ENCODE data around the gene TMEM130. TPM values are rescaled to one million over a fixed set of nuclear protein-coding genes. Genes with fewer than 3 reads are reported as not detected.
A peak's percentile ranks its signal among the peaks of the same experiment; 100 is the strongest.

Gene TMEM130
- total and polyA plus RNA-seq, 10 of the 15 experiments (the other 5 are each of a cell fraction or from before 2014, with no cell fraction given), result 0.04 to 0.15 (median 0.11) TPM; not detected in 7

DNA sequence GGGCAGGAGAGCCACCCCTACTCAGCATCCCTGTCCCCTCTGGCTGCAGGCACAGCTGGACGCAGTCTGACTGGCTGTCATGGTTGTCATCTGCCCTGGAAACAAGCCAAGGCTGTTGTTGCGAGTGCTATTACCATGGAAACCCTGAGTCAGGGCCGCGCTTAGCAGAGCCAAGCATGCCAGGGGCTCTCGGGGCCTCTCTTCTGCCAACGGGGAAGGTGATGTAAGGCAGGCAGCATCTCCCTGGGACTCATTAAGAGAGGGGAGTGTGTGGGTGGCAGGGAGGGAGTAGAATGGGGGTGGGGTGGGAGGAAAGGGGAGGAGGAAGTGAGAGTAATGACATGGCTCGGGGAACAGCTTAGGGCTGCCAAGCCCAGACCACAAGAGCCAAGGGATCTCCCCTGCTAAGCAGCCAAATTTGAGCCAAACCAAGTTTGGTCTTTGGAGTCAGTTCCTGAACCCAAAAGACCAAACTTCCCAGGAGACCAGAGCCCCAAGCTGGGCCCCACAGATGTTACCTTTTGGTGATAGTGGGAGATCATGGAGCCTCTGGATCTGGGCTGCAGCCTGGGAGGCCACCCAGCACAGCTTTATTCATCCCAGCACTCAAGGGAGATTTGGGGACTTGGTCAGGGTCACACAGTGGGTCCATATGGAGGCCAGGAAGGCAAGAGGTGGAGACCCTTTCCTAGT lies 67.6 kb downstream of the TMEM130 start (continued):
- no peak for TF ChIP-seq CUX1 (IDR thresholded peaks at IDR 0.05; ENCODE audit: insufficient replicate concordance, low read depth, low read length)
- TF ChIP-seq TARDBP (IDR thresholded peaks at IDR 0.05; ENCODE audit: borderline replicate concordance), result peak; percentile 17; the same call in 1 of the 2 replicates
- TF ChIP-seq IKZF2 (IDR thresholded peaks at IDR 0.05), result peak; percentile 82 to 88
- TF ChIP-seq, protein P1, sequence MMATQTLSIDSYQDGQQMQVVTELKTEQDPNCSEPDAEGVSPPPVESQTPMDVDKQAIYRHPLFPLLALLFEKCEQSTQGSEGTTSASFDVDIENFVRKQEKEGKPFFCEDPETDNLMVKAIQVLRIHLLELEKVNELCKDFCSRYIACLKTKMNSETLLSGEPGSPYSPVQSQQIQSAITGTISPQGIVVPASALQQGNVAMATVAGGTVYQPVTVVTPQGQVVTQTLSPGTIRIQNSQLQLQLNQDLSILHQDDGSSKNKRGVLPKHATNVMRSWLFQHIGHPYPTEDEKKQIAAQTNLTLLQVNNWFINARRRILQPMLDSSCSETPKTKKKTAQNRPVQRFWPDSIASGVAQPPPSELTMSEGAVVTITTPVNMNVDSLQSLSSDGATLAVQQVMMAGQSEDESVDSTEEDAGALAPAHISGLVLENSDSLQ (IDR thresholded peaks at IDR 0.05), result peak; percentile 66
- TF ChIP-seq EP300 (IDR thresholded peaks at IDR 0.05; ENCODE audit: borderline replicate concordance in 1 of 2, control insufficient read depth in 1 of 2, low read depth in 2 of 2, low read length in 2 of 2), result peak; percentile 73 to 84
- no peak for TF ChIP-seq NRF1 (conservative IDR thresholded peaks at IDR 0.05; ENCODE audit: low read depth, low read length)
- TF ChIP-seq, protein P2, sequence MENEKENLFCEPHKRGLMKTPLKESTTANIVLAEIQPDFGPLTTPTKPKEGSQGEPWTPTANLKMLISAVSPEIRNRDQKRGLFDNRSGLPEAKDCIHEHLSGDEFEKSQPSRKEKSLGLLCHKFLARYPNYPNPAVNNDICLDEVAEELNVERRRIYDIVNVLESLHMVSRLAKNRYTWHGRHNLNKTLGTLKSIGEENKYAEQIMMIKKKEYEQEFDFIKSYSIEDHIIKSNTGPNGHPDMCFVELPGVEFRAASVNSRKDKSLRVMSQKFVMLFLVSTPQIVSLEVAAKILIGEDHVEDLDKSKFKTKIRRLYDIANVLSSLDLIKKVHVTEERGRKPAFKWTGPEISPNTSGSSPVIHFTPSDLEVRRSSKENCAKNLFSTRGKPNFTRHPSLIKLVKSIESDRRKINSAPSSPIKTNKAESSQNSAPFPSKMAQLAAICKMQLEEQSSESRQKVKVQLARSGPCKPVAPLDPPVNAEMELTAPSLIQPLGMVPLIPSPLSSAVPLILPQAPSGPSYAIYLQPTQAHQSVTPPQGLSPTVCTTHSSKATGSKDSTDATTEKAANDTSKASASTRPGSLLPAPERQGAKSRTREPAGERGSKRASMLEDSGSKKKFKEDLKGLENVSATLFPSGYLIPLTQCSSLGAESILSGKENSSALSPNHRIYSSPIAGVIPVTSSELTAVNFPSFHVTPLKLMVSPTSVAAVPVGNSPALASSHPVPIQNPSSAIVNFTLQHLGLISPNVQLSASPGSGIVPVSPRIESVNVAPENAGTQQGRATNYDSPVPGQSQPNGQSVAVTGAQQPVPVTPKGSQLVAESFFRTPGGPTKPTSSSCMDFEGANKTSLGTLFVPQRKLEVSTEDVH (IDR thresholded peaks at IDR 0.05; ENCODE audit: low read depth, partially characterized antibody), result no peak
- TF ChIP-seq PML (IDR thresholded peaks at IDR 0.05; ENCODE audit: low read length), result no peak
- peak; percentile 85 for TF ChIP-seq ATF7 (IDR thresholded peaks at IDR 0.05; ENCODE audit: low read depth)
- TF ChIP-seq CTCF (IDR thresholded peaks at IDR 0.05 in 2 of 3, conservative IDR thresholded peaks at IDR 0.05 in 1 of 3; ENCODE audit: control insufficient read depth in 2 of 3, extremely low read depth in 1 of 3, insufficient read depth in 1 of 3, low read depth in 3 of 3, low read length in 3 of 3), result no peak
- TF ChIP-seq MYB (IDR thresholded peaks at IDR 0.05; ENCODE audit: borderline replicate concordance, low read depth, low read length), result no peak
- TF ChIP-seq, protein P3, sequence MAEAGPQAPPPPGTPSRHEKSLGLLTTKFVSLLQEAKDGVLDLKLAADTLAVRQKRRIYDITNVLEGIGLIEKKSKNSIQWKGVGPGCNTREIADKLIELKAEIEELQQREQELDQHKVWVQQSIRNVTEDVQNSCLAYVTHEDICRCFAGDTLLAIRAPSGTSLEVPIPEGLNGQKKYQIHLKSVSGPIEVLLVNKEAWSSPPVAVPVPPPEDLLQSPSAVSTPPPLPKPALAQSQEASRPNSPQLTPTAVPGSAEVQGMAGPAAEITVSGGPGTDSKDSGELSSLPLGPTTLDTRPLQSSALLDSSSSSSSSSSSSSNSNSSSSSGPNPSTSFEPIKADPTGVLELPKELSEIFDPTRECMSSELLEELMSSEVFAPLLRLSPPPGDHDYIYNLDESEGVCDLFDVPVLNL (IDR thresholded peaks at IDR 0.05; ENCODE audit: low read depth, low read length), result no peak
- TF ChIP-seq SP1 (IDR thresholded peaks at IDR 0.05; ENCODE audit: low read depth, low read length), result peak; percentile 62

Measured in GM12878 (cell line).